HG02870 (cell line): ENCODE results near the gene SLC44A1.

Source experiments
- ATAC-seq: cut with Tn5 transposase; IDR thresholded peaks from one replicate; pipeline ENCODE4 v1.9.1; 2021; ENCODE audit warnings: mild to moderate bottlenecking, moderate library complexity; ENCODE audit not compliant: unreplicated experiment

The SLC44A1 gene

DNA sequence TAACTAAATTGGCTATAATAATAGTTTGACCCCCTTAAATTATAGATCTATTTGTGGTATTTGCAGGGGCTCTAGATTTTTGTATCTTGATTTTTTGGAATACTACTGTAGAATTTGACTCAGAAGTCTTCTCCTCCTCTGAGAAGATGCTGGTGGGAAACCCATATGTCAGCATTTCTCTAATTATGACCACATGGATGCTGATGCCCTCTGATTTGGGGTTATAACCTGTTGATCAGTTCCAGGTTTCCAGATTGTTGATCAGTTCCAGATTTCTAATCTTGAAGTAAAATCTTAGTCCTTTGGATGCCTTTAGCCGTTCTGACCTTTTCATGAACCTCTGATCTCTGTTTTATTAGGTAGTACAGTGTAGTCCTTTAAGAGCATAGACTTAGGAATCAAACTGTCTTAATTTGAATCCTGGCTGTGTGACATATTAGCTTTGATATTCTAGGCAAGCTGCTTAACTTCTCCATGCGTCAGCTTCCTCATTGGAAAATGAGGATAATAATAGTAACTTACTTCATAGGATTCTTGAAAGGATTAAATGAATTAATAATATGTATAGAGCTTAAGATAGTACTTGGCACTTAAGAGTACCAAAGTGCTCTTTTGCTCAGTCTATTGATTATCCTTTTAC lies 211.5 kb downstream of the SLC44A1 start:
- no peak for ATAC-seq

DNA sequence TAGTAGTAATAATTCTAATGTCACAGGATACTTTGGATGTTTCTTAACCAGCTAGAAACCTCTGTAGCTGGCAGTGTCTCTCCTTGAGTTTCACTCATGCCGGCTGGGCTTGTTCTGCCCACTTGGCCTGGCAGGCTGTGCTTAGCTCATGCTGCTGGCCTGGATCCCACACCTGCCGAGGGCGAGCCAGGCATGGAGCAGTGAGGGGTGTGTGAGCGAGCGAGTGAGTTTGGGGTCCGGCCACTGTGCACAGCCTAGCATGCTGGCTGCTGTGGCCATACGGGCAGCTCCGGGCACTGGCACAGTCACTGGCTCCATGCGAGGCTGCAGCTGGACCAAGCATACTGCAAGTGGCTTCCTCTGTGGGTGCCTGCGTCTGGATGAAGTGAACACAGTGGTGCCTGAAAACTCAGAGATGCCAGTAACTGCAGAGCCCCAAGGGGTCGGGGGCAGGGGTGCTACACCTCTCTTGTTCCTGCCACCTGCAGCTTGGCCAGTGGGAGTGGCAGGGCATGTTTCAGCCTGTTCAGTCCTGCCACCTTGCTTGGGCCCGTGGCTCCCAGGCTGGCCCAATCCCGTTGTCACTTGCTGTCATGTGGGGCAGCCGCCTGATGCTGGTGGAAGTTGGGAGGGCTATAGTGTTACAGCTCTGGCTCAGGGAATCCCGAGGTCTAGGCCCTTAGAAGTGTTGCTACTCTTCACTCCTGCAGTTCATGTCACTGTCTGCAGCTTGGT lies 213.3 kb downstream of the SLC44A1 start:
- ATAC-seq: no peak

DNA sequence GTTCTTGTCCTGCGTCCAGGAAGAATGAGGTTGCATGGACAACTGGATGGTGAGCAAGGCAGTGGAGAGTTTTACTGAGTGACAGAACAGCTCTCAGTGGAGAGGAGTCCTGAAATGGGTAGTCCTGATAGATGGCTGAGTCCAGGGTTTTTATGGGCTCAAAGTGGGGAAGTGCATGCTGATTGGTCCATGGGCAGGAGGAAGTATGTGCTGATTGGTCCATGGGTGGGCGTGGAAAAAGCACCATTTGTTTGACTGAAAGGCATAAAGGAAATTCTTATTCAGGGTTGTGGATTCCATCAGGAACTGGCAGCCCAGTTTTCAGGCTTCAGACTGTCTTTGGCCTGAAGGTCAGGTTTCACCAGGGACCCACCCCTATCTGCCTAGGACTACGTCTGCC lies 214.0 kb downstream of the SLC44A1 start:
- ATAC-seq: no peak

DNA sequence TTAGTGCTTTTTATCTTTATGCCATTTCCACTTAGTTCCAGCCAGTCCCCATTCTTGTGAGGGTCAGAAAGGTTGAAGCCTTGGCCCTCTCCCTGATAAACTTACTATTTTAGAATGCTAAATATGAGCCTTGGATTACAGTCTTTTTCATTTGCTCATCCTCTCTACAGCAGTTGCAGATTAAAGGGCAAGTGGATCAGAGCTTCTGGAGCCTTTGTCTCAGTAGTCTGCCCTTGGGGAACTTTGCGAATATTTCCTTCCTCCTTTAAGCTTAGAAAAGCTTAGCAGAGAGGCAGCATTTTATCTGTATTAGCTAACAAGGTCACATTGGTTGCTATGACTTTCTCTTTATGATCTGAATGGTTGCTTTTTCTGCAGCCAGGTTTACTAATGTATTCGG lies 214.9 kb downstream of the SLC44A1 start:
- ATAC-seq: no peak

DNA sequence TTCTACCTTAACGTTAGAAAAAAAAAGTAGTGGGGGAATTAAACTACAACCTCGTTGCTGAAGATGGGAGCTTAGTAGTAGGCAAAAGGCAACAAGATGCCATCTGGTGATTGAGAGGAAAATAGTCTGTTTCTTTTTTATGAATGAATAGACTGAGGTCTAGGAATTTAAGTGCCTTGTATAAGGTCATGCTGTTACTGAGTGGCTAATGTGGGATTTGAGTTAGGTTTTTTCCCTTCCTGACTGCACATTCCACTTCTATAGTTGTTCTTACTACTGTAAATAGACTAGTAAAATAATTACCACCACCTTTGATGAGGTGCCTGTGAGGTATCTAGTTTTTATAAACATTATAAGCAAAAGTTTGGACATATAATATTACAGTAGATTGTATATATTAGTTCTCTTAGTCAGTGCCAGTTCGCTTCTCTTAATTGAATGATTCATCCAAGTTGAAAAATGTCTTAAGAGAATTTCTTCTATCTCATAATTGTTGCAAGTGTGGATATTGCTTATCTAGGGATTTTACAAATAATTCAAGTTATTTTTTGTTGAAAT lies 222.5 kb downstream of the SLC44A1 start:
- no peak for ATAC-seq

DNA sequence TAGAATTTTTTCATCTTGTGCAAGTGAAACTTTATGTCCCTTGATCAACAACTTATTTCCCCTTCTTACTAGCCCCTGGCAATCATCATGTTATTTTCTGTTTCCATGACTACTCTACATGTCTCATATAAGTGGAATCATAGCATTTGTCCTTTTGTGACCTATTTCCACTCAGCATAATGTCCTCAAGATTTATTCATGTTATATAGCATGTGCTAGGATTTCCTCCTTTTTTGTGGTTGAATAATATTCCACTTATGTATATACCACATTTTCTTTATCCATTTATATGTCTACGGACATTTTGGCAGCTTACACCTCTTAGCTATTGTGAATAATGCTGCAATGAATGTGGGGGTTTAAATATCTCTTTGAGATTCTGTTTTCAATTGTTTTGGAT lies 224.4 kb downstream of the SLC44A1 start:
- no peak for ATAC-seq

DNA sequence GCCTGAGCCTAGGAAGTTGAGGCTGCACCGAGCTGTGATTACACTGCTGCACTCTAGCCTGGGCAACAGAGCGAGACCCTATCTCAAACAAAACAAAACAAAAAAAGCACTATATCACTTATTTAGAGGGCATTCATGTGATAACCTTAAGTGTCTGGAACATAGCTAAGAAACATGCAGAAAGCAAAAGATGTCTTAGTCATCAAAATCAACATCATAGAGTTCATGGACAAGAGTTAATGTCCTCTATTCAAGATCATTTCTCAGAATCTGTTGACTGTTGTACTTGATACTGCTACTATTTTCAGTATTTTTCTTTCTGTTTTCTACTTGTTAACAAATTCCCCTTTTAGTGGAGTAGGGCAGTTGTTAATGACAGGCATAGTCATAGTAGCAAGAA lies 228.8 kb downstream of the SLC44A1 start:
- ATAC-seq: no peak

DNA sequence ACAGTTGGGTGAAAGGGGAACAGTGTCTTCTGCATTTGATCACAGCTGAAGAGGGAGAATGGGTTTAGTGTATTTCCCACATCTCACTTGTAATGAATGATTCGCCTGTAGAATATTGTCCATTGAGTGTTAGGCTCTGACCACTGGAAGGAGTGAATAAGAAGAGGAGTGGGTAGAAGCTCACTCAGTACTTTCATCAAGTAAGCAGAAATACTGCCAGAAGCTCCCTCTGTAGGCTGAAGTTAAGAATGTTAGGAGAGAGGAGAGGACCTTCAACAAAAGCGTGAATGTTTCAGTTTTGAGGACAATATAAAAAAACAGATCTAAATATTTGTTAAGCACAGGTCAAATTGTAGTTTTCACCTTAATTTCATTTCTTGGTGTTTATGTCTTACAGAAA lies 230.9 kb downstream of the SLC44A1 start:
- ATAC-seq: no peak

DNA sequence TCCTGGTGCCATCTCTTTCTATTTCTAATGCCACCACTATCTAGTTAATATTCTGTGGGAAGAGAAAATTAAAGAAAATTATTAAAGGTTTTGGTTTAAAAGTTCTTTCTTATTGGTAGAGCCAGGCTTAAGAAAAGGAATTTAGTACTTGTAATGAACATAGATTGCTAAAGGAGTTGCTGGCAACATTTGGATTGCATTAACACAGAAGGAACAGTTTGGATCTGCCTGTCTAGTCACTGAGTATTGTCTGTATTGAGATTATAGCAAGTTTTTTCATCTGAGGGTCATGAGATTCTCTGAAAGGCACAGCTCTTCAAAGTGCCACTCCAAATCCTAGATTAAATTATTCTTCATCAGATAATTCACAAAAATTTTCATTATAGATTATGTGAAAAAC lies 235.4 kb downstream of the SLC44A1 start:
- no peak for ATAC-seq

DNA sequence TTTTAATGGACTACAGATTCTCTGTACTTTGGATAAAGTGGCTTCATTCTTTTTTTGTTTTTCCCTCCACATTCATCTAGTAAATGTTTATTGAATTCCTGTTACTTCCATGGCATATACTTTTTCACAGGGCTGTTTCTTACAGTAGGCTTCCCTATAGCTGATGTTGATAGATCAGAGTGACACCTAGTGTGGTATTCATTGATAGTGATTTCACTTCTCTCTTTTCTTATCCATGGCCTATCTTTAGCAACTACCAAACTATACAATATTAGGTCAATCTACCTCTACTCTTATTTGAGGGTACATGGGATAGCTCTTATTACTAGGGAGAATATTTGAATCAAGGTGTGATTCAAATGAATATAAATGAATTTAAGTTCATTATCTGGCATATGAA lies 239.2 kb downstream of the SLC44A1 start:
- ATAC-seq: peak; percentile 73

DNA sequence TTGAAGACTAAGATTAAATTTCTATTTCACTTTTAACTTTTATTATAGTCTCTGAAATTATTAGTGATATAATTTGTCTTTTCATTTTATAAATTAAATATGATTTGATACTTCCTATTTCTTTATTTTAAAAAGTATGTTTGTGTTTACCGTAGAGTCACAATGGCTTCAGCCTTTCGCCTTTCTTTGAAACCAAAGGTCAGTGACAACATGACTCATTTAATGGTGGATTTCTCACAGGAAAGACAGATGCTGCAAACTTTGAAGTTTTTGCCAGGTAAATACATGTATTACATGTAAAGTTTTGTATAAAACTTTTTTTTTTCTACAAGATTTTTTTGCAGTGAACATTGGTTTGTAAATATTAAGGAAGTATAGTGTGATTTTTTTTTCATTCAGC lies 239.8 kb downstream of the SLC44A1 start:
- no peak for ATAC-seq

DNA sequence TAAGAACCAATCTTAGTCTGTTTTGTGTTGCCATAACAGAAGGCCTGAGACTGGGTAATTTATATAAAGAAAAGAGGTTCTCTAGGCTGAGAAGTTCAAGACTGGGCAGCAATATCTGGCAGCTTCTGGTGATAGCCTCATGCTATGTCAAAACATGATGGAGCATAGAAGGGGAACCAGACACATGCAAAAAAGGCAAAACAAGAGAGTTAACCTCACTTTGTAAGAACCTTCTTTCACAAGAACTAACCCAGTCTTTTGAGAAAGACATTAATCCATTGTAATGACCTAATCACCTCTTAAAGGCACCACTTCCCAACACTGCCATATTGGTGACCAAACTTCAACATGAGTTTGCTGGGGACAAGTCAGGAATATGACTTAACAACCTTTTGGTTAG lies 240.7 kb downstream of the SLC44A1 start:
- ATAC-seq: no peak
